Neural cell (in vitro differentiated cells): Measurements from ENCODE around the gene CDON. TPM values are rescaled to one million over a fixed set of nuclear protein-coding genes. Genes with fewer than 3 reads are reported as not detected.

ENCODE experiments used
- H2AFZ ChIP-seq: fragments of 200-600, 300-800 bp; sonication (generic), shearing (Covaris generic); 2 replicates; pipeline ENCODE4 v1.6.0; 2014; ENCODE audit warnings: low read depth, mild to moderate bottlenecking, antibody characterized with exemption, low read length, moderate library complexity
- H3F3A ChIP-seq: fragments of 200-600 bp; shearing (Covaris generic); 2 replicates; pipeline ENCODE4 v1.6.1; 2016; ENCODE audit warnings: mild to moderate bottlenecking, moderate library complexity, mixed read lengths, antibody characterized with exemption, low read length; ENCODE audit not compliant: insufficient read depth, poor library complexity, severe bottlenecking
- H3K27ac ChIP-seq: fragments of 200-600, 300-800 bp; sonication (generic), shearing (Covaris generic); 2 replicates; pipeline ENCODE4 v1.5.1; 2014; ENCODE audit warnings: mild to moderate bottlenecking, low read length, moderate library complexity
- H3K27me3 ChIP-seq: fragments of 300-800, 200-600 bp; sonication (generic), shearing (Covaris generic); 2 replicates; pipeline ENCODE4 v1.6.0; 2014; ENCODE audit warnings: mild to moderate bottlenecking, low read depth, low read length, moderate library complexity; ENCODE audit not compliant: insufficient read depth
- H3K36me3 ChIP-seq: fragments of 300-800, 200-600 bp; sonication (generic), shearing (Covaris generic); 2 replicates; pipeline ENCODE4 v1.5.1; 2014; ENCODE audit warnings: mild to moderate bottlenecking, antibody characterized with exemption, low read length, moderate library complexity; ENCODE audit not compliant: insufficient read depth
- H3K4me2 ChIP-seq: fragments of 300-800, 200-600 bp; sonication (generic), shearing (Covaris generic); 2 replicates; pipeline ENCODE4 v1.6.0; 2014; ENCODE audit warnings: mild to moderate bottlenecking, low read length
- H3K4me3 ChIP-seq: fragments of 300-800, 200-600 bp; sonication (generic), shearing (Covaris generic); 2 replicates; pipeline ENCODE4 v1.5.1; 2014; ENCODE audit warnings: mild to moderate bottlenecking, low read length, moderate library complexity
- H3K79me2 ChIP-seq: fragments of 200-600 bp; shearing (Covaris generic); replicated peaks from 2 replicates; pipeline ENCODE4 v1.6.0; 2014; ENCODE audit warnings: mild to moderate bottlenecking, low read length, moderate library complexity; ENCODE audit not compliant: insufficient read depth
- H3K9ac ChIP-seq: fragments of 300-800, 200-600 bp; sonication (generic), shearing (Covaris generic); 2 replicates; pipeline ENCODE4 v1.6.1; 2016; ENCODE audit warnings: mild to moderate bottlenecking, low read length, mixed read lengths
- H3K9me2 ChIP-seq: fragments of 200-600 bp; shearing (Covaris generic); 2 replicates; pipeline ENCODE4 v1.6.1; 2016; ENCODE audit warnings: mild to moderate bottlenecking, low read length, mixed read lengths; ENCODE audit not compliant: insufficient read depth
- H3K9me3 ChIP-seq: fragments of 200-600, 300-800 bp; sonication (generic), shearing (Covaris generic); 2 replicates; pipeline ENCODE4 v1.6.1; 2016; ENCODE audit warnings: mild to moderate bottlenecking, mixed run types, low read length, moderate library complexity, mixed read lengths
- H4K20me1 ChIP-seq: fragments of 200-600 bp; shearing (Covaris generic); 2 replicates; pipeline ENCODE4 v1.6.1; 2016; ENCODE audit warnings: mild to moderate bottlenecking, mixed run types; ENCODE audit not compliant: insufficient read depth
- EP300 ChIP-seq: fragments of 450-650 bp; conservative IDR thresholded peaks from 2 replicates; pipeline ENCODE4 v1.6.1; 2014; ENCODE audit warnings: antibody characterized with exemption, mild to moderate bottlenecking, moderate library complexity; ENCODE audit not compliant: poor library complexity, severe bottlenecking
- EZH2 ChIP-seq: fragments of 200-600, 300-800 bp; shearing (Covaris generic), sonication (generic); IDR thresholded peaks from 2 replicates; pipeline ENCODE4 v1.6.1; 2014; ENCODE audit warnings: antibody characterized with exemption, low read length, borderline replicate concordance, mild to moderate bottlenecking; ENCODE audit not compliant: insufficient read depth, poor library complexity, severe bottlenecking
- MXI1 ChIP-seq: fragments of 450-650 bp; conservative IDR thresholded peaks from 2 replicates; pipeline ENCODE4 v1.6.1; 2014; ENCODE audit warnings: antibody characterized with exemption, mild to moderate bottlenecking; ENCODE audit not compliant: poor library complexity, severe bottlenecking
- POLR2AphosphoS5 ChIP-seq: IDR thresholded peaks from 2 replicates; pipeline ENCODE4 v1.6.1; 2012
- RAD21 ChIP-seq: fragments of 450-650 bp; conservative IDR thresholded peaks from 2 replicates; pipeline ENCODE4 v1.6.1; 2014; ENCODE audit warnings: antibody characterized with exemption, mild to moderate bottlenecking, moderate library complexity
- REST ChIP-seq: IDR thresholded peaks from 2 replicates; pipeline ENCODE4 v1.6.1; 2012; ENCODE audit warnings: borderline replicate concordance
- SMC3 ChIP-seq: fragments of 450-650 bp; conservative IDR thresholded peaks from 2 replicates; pipeline ENCODE4 v1.6.1; 2014; ENCODE audit warnings: antibody characterized with exemption, mild to moderate bottlenecking, moderate library complexity; ENCODE audit not compliant: poor library complexity
- TAF1 ChIP-seq: IDR thresholded peaks from 2 replicates; pipeline ENCODE4 v1.6.1; 2012; ENCODE audit warnings: low read depth
- polyA plus RNA-seq: library from polyadenylated mRNA; depleted of rRNA; stranded (reverse); fragments of >200 nt; gene quantifications from 2 replicates; pipeline ENCODE4 v1.2.3, GENCODE V29; 2014

CDON gene
- polyA plus RNA-seq, 1 donor from 2014 or later: 44.1 TPM

DNA sequence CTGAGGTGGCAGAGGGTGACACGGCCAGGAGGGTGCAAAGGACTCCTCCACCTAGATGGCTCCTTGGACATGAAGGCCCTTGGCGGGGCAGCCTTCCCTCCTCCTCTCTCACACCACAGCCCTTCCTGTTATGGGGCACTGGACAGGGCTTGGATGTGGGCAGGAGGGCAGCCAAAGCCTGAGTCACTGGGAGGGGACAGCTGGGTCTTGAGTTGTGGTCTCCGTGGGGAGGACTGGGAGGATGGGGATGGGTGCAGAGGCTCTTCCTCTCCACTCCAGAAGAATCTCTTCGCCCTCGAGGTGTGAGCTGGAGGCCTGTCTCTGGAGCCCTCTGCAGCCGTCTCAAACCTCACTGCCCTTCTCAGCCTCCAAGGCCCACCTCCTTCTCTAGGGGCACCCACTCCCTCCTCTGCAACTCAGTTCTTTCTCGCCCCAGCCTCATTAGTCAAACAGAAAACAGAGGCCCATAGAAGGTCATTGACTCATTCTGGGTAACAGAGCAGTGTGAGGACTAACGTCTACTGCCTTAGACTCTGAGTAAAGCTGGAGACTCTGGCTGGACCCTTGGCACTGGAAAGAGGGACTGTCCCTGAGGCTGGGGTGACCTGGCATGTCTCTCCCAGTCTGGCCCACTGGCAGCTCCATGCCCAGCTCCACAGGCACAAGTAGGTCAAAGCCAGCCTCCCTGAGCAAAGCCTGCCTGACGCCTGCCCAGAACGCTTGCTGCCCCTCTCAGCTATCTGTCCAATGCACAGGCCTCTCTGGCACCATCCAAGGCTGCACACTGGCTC, 47.5 kb upstream of the CDON start:
- H3K79me2 ChIP-seq: no peaks in the 10 kb centered on the region
- no peaks in the 10 kb centered on the region for H3K27me3 ChIP-seq
- no peaks in the 10 kb centered on the region for H3K9me3 ChIP-seq
- no peak for TF ChIP-seq EP300
- TF ChIP-seq TAF1: no peak
- no peak for TF ChIP-seq REST
- no peak for TF ChIP-seq MXI1
- no peaks in the 10 kb centered on the region for H3K36me3 ChIP-seq
- H3K9me2 ChIP-seq: no peaks in the 10 kb centered on the region
- H3K9ac ChIP-seq: no peak overlapping the region
- H2AFZ ChIP-seq: no peak overlapping the region
- H3K4me3 ChIP-seq: no peak overlapping the region
- no peaks in the 10 kb centered on the region for H3F3A ChIP-seq
- H3K4me2 ChIP-seq: no peak overlapping the region
- no peaks in the 10 kb centered on the region for H4K20me1 ChIP-seq
- no peak overlapping the region for H3K27ac ChIP-seq

DNA sequence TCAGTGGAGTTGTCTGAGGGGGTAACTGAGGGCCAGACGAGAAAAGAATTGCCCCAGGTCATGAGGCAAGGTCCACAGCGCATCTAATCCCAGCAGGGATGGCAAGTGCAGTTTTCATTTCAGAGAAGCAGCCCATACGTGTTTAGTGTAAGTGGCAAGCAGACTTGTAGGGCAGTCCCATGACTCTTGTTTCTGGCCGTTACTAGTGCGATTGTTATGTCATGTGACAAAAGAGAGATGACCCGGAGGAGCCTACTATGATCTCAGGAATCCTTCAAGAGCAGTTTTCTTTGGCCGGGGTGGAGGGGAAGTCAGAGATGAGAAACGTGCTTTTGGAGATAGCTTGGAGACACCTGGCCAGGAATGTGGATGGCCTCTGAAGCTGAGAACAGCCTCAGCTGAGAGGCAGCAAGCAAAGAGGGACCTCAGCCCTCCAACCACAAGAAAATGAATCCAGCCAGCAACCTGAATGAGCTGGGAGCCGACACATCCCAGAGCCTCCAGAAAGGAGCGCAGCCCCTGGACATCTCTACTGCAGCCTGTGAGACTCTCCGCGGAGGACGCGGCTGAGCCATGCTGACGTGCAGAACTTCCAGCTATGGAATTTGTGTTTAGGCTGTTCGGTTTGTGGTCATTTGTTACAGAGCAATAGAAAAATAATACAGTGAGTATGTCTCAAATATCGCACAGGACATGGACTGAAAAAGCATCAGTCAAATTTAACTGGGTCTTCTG, 44.1 kb upstream of the CDON start:
- no peaks in the 10 kb centered on the region for H3K79me2 ChIP-seq
- no peaks in the 10 kb centered on the region for H3F3A ChIP-seq
- H3K9me2 ChIP-seq: no peaks in the 10 kb centered on the region
- H3K27ac ChIP-seq: no peak overlapping the region
- H3K27me3 ChIP-seq: no peaks in the 10 kb centered on the region
- no peaks in the 10 kb centered on the region for H3K36me3 ChIP-seq
- no peaks in the 10 kb centered on the region for H4K20me1 ChIP-seq
- H3K9me3 ChIP-seq: no peaks in the 10 kb centered on the region
- no peak for TF ChIP-seq EP300
- no peak for TF ChIP-seq POLR2AphosphoS5
- TF ChIP-seq EZH2: no peak
- TF ChIP-seq RAD21: no peak
- H2AFZ ChIP-seq: no peak overlapping the region
- no peak overlapping the region for H3K9ac ChIP-seq
- no peak overlapping the region for H3K4me3 ChIP-seq
- H3K4me2 ChIP-seq: no peak overlapping the region

- no peak overlapping the region for H2AFZ ChIP-seq
Observed at GRCh38 chr11:126105748-126106080, 43.0 kb upstream of the CDON start.

More at GRCh38 chr11:126105748-126106080, 43.0 kb upstream of the CDON start:
- Histone ChIP-seq H4K20me1 (no peaks in the 10 kb centered on the region), H3K27ac (no peak overlapping the region), H3K9ac (no peak overlapping the region), H3K36me3 (no peaks in the 10 kb centered on the region), H3K9me2 (no peaks in the 10 kb centered on the region), H3F3A (no peaks in the 10 kb centered on the region), H3K4me3 (no peak overlapping the region), H3K9me3 (no peaks in the 10 kb centered on the region), H3K4me2 (no peak overlapping the region), H3K27me3 (no peaks in the 10 kb centered on the region), H3K79me2 (no peaks in the 10 kb centered on the region)
- TF ChIP-seq SMC3 (no peak), TAF1 (no peak), POLR2AphosphoS5 (no peak)
